SU-DHL-6 (cell line): ENCODE measurements around the gene SLC4A5.

Experiments
- H2AFZ ChIP-seq: fragments of 200-600 bp; sonication (generic); 2 replicates; pipeline ENCODE4 v1.6.1; 2014; ENCODE audit warnings: low read depth, mild to moderate bottlenecking, moderate library complexity, mixed read lengths, antibody characterized with exemption, low read length; ENCODE audit not compliant: severe bottlenecking
- H3F3A ChIP-seq: fragments of 200-600 bp; shearing (Covaris generic); 2 replicates; pipeline ENCODE4 v1.6.0; 2016; ENCODE audit warnings: antibody characterized with exemption, mild to moderate bottlenecking; ENCODE audit not compliant: insufficient read depth
- H3K27ac ChIP-seq: fragments of 200-600 bp; sonication (generic); 2 replicates; pipeline ENCODE4 v1.5.1; 2016; ENCODE audit warnings: low read depth, mild to moderate bottlenecking, low read length, moderate library complexity, mixed read lengths
- H3K27me3 ChIP-seq: fragments of 200-600 bp; sonication (generic), shearing (Covaris generic); 2 replicates; pipeline ENCODE4 v1.6.0; 2014; ENCODE audit warnings: mild to moderate bottlenecking, low read length
- H3K36me3 ChIP-seq: fragments of 200-600 bp; sonication (generic); 2 replicates; pipeline ENCODE4 v1.6.1; 2014; ENCODE audit warnings: mild to moderate bottlenecking, low read length, mixed read lengths
- H3K4me2 ChIP-seq: fragments of 300-600, 200-600 bp; shearing (Covaris generic), sonication (generic); 2 replicates; pipeline ENCODE4 v1.6.0; 2014; ENCODE audit warnings: low read length, low read depth, mild to moderate bottlenecking; ENCODE audit not compliant: poor library complexity, severe bottlenecking
- H3K4me3 ChIP-seq: fragments of 200-600 bp; sonication (generic); 2 replicates; pipeline ENCODE4 v1.5.1; 2014; ENCODE audit warnings: antibody characterized with exemption, low read length, mild to moderate bottlenecking, mixed read lengths; ENCODE audit not compliant: insufficient read depth, poor library complexity, severe bottlenecking
- H3K79me2 ChIP-seq: fragments of 200-600 bp; sonication (generic); 2 replicates; pipeline ENCODE4 v1.6.1; 2014; ENCODE audit warnings: mild to moderate bottlenecking, low read length, moderate library complexity; ENCODE audit not compliant: insufficient read depth
- H3K9ac ChIP-seq: fragments of 200-600 bp; sonication (generic); 2 replicates; pipeline ENCODE4 v1.7.0; 2014; ENCODE audit warnings: mild to moderate bottlenecking, low read length
- H3K9me2 ChIP-seq: fragments of 200-600 bp; sonication (generic); replicated peaks from 2 replicates; pipeline ENCODE4 v1.6.1; 2014; ENCODE audit warnings: low read length; ENCODE audit not compliant: insufficient read depth
- H3K9me3 ChIP-seq: fragments of 200-600 bp; sonication (generic); 2 replicates; pipeline ENCODE4 v1.6.1; 2014; ENCODE audit warnings: low read length, mixed read lengths; ENCODE audit not compliant: insufficient read depth
- H4K20me1 ChIP-seq: fragments of 200-600 bp; sonication (generic); 2 replicates; pipeline ENCODE4 v1.6.1; 2014; ENCODE audit warnings: low read depth, mild to moderate bottlenecking, antibody characterized with exemption, low read length, moderate library complexity, mixed read lengths
- EZH2phosphoT487 ChIP-seq: fragments of 200-600 bp; sonication (generic), shearing (Covaris generic); conservative IDR thresholded peaks from 2 replicates; pipeline ENCODE4 v1.6.1; 2018; ENCODE audit warnings: mild to moderate bottlenecking, antibody characterized with exemption, low read length, moderate library complexity, mixed read lengths
- TF ChIP-seq, protein P1 (sequence below): fragments of 200-600 bp; sonication (generic); IDR thresholded peaks from one replicate; pipeline ENCODE4 v1.5.1; 2017; ENCODE audit warnings: antibody characterized with exemption, mild to moderate bottlenecking, low read length, moderate library complexity; ENCODE audit not compliant: insufficient read depth, poor library complexity, severe bottlenecking

Gene SLC4A5

DNA sequence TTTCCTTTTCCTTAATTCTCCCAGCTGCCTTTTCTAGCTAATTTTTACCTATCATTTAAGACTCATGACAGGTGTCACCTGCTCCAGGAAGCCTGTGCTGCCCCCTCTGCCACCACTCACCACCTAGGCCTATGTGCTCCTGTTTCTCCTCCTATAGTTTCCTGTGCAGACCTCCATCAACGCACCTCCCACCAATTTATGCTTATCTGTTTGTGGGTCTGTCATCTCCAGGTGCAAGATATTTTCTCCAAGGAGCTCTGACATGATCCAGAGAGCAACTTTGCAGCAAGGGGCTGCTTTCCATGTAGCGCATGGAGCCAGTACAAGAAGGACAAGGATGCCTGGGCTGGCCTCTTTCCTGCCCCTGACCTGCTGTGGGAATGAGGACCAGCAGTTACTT is 42.7 kb downstream of the SLC4A5 start:
- Histone ChIP-seq H3K4me2 (no peak overlapping the region), H4K20me1 (no peaks in the 10 kb centered on the region), H3K4me3 (no peak overlapping the region), H3K9ac (no peak overlapping the region), H3K27ac (no peak overlapping the region), H3K9me2 (no peaks in the 10 kb centered on the region), H3K27me3 (0 out of 2 replicates have a peak, but pooled peaks cover 2% of the 10 kb centered on the region), H3K36me3 (no peaks in the 10 kb centered on the region), H2AFZ (no peak overlapping the region), H3K9me3 (no peaks in the 10 kb centered on the region), H3F3A (no peaks in the 10 kb centered on the region), H3K79me2 (no peaks in the 10 kb centered on the region)
- TF ChIP-seq, protein P1, sequence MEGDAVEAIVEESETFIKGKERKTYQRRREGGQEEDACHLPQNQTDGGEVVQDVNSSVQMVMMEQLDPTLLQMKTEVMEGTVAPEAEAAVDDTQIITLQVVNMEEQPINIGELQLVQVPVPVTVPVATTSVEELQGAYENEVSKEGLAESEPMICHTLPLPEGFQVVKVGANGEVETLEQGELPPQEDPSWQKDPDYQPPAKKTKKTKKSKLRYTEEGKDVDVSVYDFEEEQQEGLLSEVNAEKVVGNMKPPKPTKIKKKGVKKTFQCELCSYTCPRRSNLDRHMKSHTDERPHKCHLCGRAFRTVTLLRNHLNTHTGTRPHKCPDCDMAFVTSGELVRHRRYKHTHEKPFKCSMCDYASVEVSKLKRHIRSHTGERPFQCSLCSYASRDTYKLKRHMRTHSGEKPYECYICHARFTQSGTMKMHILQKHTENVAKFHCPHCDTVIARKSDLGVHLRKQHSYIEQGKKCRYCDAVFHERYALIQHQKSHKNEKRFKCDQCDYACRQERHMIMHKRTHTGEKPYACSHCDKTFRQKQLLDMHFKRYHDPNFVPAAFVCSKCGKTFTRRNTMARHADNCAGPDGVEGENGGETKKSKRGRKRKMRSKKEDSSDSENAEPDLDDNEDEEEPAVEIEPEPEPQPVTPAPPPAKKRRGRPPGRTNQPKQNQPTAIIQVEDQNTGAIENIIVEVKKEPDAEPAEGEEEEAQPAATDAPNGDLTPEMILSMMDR, result no peak
- no peak for TF ChIP-seq EZH2phosphoT487

DNA sequence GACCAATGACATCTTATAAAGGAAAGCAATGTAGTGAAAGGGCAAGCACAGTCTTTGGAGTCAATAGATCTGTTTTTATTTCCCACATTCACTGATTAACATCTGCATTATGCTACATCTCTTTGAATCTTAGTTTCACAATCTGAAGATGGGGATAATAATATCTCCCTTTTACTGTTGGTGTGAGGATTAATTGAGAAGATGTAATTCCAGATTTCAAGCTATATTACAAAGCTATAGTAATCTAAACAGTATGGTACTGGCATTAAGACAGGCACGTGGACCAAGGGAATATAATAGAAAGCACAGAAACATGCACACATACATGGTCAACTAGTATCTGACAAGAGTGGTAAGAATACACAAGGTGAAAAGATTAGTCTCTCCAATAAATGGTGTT is 45.3 kb downstream of the SLC4A5 start:
- Histone ChIP-seq H3K9me2 (no peaks in the 10 kb centered on the region), H3K36me3 (no peaks in the 10 kb centered on the region), H3K4me2 (no peak overlapping the region), H3K4me3 (no peak overlapping the region), H3K9me3 (no peaks in the 10 kb centered on the region), H3K27me3 (0 out of 2 replicates have a peak, but pooled peaks cover 2% of the 10 kb centered on the region), H2AFZ (no peak overlapping the region), H3K9ac (no peak overlapping the region), H4K20me1 (no peaks in the 10 kb centered on the region), H3K79me2 (no peaks in the 10 kb centered on the region), H3K27ac (no peak overlapping the region), H3F3A (no peaks in the 10 kb centered on the region)
- TF ChIP-seq, protein P1, result no peak
- no peak for TF ChIP-seq EZH2phosphoT487

DNA sequence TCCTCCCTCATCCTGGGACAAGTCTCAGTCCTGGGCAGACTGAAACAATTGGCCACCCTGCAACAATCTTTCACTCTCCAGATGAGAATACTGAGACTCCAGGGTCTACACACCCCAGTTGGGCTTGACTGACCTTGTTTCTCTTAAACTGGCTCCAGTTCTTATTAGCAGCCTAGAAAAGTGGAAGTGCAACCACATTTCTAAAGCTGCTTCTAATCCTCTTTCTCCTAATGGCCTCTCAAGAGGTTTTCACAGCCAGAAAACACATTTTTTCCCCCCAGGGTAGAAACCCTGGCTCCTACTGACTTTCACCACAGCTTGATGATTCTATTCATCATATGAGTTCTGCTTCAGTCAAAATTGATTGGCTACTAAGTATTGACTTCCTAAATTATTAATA is 45.8 kb downstream of the SLC4A5 start:
- Histone ChIP-seq H3K27ac (no peak overlapping the region), H3K36me3 (no peaks in the 10 kb centered on the region), H3F3A (no peaks in the 10 kb centered on the region), H3K4me3 (no peak overlapping the region), H2AFZ (no peak overlapping the region), H3K9me2 (no peaks in the 10 kb centered on the region), H3K4me2 (no peak overlapping the region), H3K79me2 (no peaks in the 10 kb centered on the region), H3K9ac (no peak overlapping the region), H3K9me3 (no peaks in the 10 kb centered on the region), H4K20me1 (no peaks in the 10 kb centered on the region), H3K27me3 (0 out of 2 replicates have a peak, but pooled peaks cover 2% of the 10 kb centered on the region)
- TF ChIP-seq EZH2phosphoT487, result no peak
- TF ChIP-seq, protein P1, result no peak
